Heart left ventricle (tissue), 13 donors: Measurements from ENCODE around the gene SNUPN.

Experiments used
- CTCF ChIP-seq, 12 donors: fragments of 200-600 bp; sonication (generic) in 4 of 12; IDR thresholded peaks; one replicate each; pipeline versions ENCODE4 v1.5.0 to v1.8.0; 2018 to 2022; ENCODE audit warnings: antibody characterized with exemption in 12 of 12, mild to moderate bottlenecking in 5 of 12
- POLR2A ChIP-seq, 2 donors: fragments of 450-650 bp; IDR thresholded peaks; one replicate each; pipeline ENCODE4 v1.6.1; 2017; ENCODE audit warnings: antibody characterized with exemption in 2 of 2, mild to moderate bottlenecking in 2 of 2, moderate library complexity in 2 of 2
- donor health status: ischemic (EF 13 %, LVEDD 7.1; RV severe dilation, severe dysfunction).
- donor health status: DM: no; HTN: yes; CAD: no.
- donor health status: DM: no; HTN: no; CAD: no.
- donor health status: ischemic (EF 25% LVEDD 6.9; RV normal size, moderate dysfunction).
- donor health status: ischemic (EF 25% LVEDD 5.7; RV mildly dilated, moderate dysfunction).
- donor health status: ischemic (EF 35%, LVEDD 5.7; RV mildly dilated, moderate dysfunction).
- donor health status: nonischemic (EF 11% LVEDD 7.7; RV severe dilation, severe dysfunction).
- donor health status: DM: yes; HTN: yes; CAD: no.
- donor health status: PGD.
- donor health status: ischemic (EF 29% LVEDD 5.4; RV normal size, mild dysfunction).
- donor health status: nonischemic (EF 23%, LVEDD 6.1; RV moderate dilation, normal function).

- TF ChIP-seq CTCF (IDR thresholded peaks at IDR 0.05) (no peak), POLR2A (IDR thresholded peaks at IDR 0.05) (no peak)
These were observed 30.4 kb upstream of the SNUPN start for GRCh38 chr15:75655931-75656330.
